HG02970 (cell line): ENCODE data around the gene STK32C.

Experiments
- ATAC-seq: cut with Tn5 transposase; IDR thresholded peaks from one replicate; pipeline ENCODE4 v1.9.1; 2021; ENCODE audit warnings: mild to moderate bottlenecking, moderate library complexity, moderate number of reproducible peaks; ENCODE audit not compliant: unreplicated experiment, low FRiP score

STK32C gene

GRCh38 chr10:132203256-132204077, 104.3 kb downstream of the STK32C start:
- no peak for ATAC-seq

- ATAC-seq, result no peak
These were observed 105.4 kb downstream of the STK32C start for GRCh38 chr10:132202070-132202970.

GRCh38 chr10:132201111-132201969, 106.4 kb downstream of the STK32C start:
- ATAC-seq, result no peak

GRCh38 chr10:132200344-132201110, 107.2 kb downstream of the STK32C start:
- no peak for ATAC-seq

GRCh38 chr10:132199854-132200311, 107.9 kb downstream of the STK32C start:
- no peak for ATAC-seq

- no peak for ATAC-seq
These were observed 108.4 kb downstream of the STK32C start for GRCh38 chr10:132199268-132199853.

GRCh38 chr10:132198381-132199181, 109.2 kb downstream of the STK32C start:
- no peak for ATAC-seq

GRCh38 chr10:132198068-132198370, 109.7 kb downstream of the STK32C start:
- ATAC-seq, result no peak

GRCh38 chr10:132197271-132198067, 110.3 kb downstream of the STK32C start:
- no peak for ATAC-seq

- ATAC-seq, result no peak
These were observed 111.3 kb downstream of the STK32C start for GRCh38 chr10:132196178-132197113.

- ATAC-seq, result no peak
These were observed 112.2 kb downstream of the STK32C start for GRCh38 chr10:132195366-132196075.

- ATAC-seq, result no peak
These were observed 113.0 kb downstream of the STK32C start for GRCh38 chr10:132194726-132195125.

GRCh38 chr10:132193907-132194552, 113.7 kb downstream of the STK32C start:
- no peak for ATAC-seq

GRCh38 chr10:132192991-132193665, 114.6 kb downstream of the STK32C start:
- ATAC-seq, result no peak
